GM19395 (cell line): ENCODE data around the gene PIMREG.

Experiments
- ATAC-seq: cut with Tn5 transposase; IDR thresholded peaks from one replicate; pipeline ENCODE4 v1.9.1; 2021; ENCODE audit warnings: mild to moderate bottlenecking, moderate library complexity; ENCODE audit not compliant: unreplicated experiment

Gene PIMREG

DNA sequence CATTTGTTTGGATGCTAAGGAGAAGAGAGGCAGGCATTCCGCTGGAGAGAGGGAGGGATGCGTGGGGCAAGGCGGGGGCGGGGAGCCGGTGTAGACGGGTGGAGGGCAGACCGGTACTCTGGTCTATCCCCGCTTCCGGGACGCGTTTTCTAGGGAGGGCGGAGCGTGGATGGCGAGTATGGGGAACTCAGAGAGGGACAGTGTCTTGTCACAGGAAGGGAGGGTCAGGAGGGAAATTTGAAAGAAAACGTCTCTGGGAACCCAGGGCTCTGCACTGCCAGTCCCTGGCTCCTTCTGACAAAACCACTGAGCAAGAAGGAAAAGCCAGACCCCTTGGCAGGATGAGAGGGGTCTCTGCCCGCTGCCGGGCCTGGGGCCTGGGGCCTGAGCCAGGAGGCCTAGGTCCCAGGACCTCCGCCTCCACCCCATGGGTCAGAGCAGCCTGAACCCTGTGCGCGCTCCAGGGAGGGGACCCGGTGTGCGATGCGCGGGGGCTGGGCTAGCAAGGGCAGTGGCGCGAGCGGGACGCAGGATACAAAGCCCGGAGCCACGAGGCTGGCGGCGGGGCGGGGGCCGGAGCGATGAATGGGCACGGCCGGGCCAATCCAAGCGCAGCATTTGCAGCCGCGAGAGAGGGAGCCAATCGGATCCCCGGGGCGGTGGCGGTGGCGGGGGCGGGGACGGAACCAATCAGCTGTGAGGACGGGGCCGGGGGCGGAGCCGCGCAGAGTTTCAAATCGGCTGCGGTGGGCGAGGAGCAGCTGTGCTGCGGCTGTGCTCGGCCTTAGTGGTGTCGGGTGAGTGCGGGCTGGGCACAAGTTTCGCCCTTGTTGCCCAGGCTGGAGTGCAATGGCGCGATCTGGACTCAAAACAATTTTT is at the start of gene PIMREG:
TSS of gene PIMREG (plus strand) at position 764 of the 879 bp plus-strand sequence. CDS start 656 bp downstream, outside the sequence.
- peak; percentile 88 for ATAC-seq

DNA sequence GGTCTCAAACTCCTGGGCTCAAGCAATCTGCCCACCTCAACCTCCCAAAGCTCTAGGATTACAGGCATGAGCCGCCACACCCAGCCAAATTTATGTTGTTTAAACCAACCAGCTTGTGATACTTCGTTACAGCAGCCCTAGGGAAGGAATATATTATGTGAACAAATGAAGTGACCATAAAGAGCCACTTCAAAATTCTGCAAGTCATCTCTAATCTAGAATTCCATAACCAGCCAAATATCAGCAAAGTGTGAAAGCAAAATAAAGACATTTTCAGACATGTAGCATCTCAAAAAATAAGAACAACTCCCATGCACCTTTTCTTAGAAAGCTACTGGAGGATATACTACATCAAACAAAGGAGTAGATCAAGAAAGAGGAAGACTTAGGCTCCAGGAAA is 45.3 kb upstream of the PIMREG start:
- no peak for ATAC-seq

DNA sequence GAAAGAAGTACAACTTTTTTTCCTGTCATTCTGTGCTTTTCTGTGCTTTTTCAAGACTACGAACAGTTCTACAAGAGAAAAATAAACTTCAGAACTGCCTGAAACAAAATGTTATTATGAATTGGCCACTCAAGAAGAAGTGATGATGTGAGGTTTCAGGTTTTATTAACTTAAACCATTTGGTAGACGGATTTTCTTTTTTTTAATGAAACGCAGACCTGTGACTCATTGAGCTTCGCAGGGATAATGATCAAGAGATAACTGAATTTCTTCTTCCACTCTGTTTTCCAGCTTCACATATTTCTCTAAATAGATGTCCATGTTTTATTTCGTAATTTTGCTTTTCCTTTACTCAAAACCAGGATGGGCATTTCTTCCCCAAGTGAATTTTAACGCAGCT is 42.0 kb upstream of the PIMREG start:
- ATAC-seq, result no peak

DNA sequence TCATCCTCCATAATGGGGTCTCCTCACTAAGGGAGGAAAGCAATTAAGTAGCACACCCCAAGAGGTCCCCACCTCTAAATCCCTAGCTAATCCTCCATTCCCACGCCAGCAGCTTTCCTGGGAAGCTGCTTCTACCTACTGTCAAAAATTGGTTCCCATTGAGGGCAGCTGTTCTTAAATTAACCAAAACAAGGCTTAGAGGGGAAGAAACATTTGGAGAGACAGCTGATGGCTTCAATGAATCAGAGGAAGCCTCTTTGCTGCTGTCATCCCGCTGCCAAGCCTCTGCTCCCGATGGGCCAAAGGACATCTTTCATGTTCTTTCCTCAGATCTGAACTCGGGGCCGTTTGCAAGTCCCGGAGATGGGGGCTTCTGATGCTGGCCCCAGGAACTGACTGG is 36.0 kb upstream of the PIMREG start:
- no peak for ATAC-seq

- no peak for ATAC-seq
These were observed 35.5 kb upstream of the PIMREG start for GRCh38 chr17:6408735-6409134.

DNA sequence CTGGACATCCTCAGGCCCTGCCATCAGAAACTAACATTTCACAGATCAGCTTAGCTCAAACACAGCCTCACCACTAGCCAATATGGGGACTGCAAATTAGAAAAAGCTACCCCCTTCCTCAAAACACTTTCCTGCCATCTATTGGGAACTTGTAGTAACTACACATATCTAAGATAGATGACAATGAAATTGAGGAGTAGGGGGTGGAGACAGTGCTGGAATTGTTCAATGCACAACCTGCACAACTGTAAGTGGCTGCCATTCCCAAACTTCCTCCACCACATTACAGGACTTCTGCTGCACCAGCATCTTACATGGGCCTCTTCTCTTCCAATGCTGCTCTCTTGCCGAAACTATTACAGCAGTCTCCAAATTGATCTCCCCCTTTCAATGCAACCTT is 31.2 kb upstream of the PIMREG start:
- no peak for ATAC-seq

DNA sequence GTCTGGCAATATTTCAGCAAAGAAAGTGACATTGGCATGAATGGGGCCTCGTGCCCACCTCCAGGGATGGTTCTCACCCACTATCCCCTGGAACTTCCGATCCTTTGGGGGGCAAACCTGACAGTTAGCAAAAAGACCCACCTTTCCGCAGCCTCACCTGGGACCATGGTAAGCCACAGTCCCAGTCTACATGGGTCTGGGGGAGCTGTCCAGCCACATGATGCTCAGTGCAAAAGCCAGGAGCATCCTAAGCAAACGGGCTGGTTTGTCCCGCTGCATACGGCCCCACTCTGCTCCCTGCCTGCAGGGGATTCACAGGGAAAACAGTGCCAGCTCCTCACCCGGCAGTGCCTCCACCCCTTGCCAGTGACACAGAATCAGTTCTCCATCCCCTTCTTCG is 28.6 kb upstream of the PIMREG start:
- ATAC-seq, result no peak

GRCh38 chr17:6420173-6420641 is 24.0 kb upstream of the PIMREG start:
- no peak for ATAC-seq

DNA sequence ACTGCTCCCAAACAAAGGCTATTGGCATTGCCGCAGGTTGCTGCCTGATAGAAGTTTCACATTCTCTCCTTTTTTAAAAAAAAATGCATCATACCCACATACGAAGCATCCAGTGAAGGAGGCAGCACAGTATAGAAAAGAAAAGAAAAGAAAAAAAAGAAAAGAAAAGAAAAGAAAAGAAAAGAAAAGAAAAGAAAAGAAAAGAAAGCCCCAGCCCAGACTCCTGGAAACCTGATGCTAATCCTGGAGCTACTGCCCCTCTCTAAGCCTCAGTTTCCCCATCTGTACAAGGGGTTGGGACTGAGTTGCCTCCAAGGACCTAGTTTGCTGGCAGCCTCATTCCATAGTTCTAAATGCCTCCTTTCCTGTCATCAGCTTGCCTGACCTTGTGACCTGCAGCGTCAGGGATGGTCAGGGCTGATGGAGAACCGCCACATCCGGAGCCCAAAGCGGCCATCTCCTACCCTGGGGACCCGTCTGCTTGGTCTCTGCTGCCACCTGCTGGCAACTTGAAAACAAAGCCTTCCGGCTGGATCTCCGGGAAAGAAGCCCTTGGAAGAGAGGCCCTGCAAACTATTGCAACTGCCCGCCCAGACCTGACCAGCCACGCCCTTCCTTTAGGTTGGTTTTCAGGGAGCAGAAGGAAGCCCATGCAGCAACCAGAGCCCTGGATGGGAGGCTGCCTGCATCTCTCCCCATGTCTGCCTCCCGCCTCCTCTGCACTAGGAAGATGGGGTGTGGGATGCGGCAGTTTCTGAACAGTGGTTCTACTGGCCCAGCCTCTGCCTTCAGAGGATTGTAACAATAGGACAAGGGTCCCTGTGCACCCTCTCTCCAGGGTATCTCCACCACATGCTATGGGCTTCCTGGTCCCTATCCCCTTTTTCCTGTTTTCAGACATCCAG is 22.3 kb upstream of the PIMREG start:
- no peak for ATAC-seq

GRCh38 chr17:6422654-6423241 is 21.5 kb upstream of the PIMREG start:
- ATAC-seq, result no peak

GRCh38 chr17:6423931-6424330 is 20.3 kb upstream of the PIMREG start:
- ATAC-seq, result no peak

- no peak for ATAC-seq
These were observed 18.8 kb upstream of the PIMREG start for GRCh38 chr17:6425407-6425806.

DNA sequence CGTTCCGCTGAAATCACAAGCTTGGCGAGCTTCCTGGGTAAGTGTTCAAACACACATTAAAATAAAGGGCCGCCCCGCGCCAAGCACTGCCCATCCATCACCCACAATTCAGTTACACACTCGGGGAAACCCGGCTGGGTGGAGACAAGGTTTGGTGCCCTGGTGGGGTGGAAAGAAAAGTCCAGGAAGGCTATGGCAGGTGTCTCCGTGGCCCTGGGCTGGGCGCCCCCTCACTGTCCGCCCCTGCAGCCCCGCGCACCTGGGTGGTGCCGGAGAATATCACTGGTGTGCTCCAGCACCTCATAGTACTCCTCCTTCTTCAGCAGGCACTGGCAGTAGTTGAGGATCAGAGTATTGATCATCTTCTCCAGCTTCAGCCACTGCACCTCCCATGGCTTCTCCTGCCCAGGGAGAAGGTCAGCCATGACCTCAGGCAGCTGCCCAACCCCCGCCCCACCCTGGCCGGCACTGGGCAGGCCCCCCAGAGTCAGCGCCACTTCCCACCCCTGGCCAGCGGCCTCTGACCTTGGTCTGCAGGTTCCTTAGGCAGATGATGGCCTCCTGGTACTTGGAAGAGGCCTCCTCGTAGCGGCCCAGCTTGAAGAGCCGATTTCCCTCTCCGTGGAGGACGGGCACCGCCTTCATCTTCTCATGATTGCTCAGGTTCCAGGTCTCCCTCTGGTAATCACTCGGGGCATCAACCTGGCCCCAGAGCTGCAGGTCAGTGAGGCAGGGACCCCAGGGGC is 17.7 kb upstream of the PIMREG start:
- no peak for ATAC-seq

DNA sequence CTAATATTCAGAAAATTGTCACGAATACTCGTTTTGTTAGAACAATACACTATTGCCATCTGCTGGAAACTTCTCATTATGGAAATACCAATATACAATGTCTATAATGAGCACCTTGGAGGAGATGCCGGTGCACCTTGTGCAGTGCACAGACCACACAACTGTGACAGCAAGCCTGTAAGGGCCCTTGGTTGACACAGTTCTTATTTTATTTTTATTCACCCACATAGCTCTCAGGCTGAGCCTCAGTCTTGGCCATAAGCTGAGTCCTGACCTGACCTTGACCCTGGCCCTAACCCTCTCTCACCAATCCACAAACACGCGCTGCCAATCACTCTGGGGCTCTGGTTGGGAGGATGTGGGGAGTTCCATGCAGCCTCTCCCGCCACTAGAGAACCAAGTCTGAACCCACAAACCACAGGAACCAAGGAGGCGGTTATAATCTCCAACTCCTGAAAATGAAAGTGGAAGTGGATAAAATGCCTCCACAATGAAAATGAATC is 16.9 kb upstream of the PIMREG start:
- ATAC-seq, result no peak

GRCh38 chr17:6428207-6428965 is 15.9 kb upstream of the PIMREG start:
- no peak for ATAC-seq

DNA sequence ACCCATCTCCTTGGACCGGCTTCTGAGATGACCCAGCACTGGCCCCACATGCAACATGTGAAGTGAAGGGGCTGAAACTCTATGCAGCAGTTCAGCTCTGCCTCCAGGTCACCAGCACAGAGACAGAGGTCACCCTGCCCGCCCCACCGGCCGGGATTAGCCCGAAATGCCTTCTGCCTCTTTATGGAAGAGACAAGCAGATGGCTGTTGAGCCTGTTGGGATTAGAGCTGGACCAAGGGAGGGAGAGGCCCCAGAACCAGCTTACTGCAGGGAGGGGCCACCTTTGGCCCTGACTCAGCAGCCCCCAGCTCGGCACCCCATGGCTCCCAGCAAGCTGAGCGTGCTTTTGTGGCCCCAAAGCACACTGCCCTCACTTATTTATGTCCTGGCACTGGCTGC is 15.0 kb upstream of the PIMREG start:
- no peak for ATAC-seq

DNA sequence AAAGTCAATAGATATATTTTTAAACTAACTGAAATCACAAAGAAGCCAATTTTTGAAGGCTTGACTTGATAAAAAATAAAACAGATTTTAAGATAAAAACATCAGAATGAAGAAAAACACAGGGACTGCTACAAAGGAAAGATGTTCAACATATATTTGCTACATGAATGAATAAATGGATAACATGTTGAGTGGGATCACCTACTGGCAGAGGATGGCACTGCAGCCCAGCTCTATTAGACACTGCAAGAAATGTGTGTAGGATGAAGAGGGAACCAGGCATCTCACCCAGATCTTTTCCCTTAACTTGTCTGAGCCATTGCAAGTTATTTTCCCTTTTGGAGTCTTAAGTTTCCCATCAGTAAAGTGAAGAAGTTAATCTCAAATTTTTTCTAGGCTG is 13.5 kb upstream of the PIMREG start:
- no peak for ATAC-seq

DNA sequence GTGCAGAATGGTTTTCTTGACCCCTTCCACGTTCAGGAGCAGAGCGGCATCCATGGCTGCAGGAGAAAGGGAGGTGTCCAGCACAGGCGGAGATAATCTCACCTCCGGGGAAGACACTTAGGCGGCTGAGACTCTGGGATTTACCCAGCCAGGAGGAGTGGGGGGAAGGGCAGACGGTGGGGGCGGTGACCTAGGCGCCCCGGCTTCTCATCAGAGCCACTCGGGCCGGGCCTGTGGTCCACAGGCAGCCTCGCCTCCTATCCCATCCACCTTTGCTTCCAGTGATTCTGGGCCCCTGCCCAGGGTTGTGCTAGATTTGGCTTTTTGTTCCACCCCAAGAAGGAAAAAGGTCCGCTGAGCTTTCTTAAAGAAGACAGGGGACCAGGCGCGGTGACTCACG is 9.2 kb upstream of the PIMREG start, which contains the start of gene AIPL1:
TSS of gene AIPL1 (minus strand) at position 71 of the 400 bp plus-strand sequence. CDS start at position 54, 17 bp downstream.
- no peak for ATAC-seq

DNA sequence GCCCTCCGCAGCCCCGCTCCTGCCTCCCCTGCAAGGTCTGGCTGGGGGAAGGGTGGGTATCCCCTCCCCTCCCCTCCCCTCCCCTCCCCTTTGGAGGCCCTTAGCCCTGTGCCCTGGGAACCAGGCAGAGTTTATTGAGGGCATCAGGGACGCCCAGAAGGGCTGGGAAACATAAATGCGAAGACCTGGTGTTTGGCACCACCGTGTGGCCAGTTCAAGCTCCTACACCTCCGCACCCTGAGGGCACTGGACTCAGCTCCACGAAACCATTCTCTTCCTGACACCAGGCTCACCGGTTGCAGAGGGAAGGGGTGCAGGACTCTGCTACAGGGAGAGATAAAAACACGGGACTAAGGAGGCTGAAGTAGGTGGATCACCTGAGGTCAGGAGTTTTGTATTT is 8.3 kb upstream of the PIMREG start:
- no peak for ATAC-seq

DNA sequence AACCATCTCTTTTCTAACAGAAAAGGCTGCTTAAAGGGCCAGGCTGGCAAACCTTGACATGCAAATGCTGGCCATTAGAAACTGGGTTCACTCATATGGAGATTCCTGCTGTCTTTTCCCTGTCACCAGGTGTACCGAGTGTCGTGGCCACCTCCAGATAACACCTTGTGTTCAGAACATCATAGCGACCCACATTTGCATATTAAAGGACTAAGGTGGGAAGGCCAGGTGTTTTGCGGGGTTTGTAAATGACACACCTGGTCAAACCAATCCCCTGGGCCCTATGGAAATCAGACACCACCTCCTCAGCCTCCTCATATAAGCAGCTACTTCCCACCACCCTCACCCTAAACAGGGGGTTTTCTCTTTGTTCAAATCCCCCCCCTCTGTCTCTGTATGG is 6.8 kb upstream of the PIMREG start:
- no peak for ATAC-seq
